GM18505 (cell line): ENCODE measurements around the gene SLFN5.

ENCODE experiments used
- ATAC-seq: cut with Tn5 transposase; IDR thresholded peaks from one replicate; pipeline ENCODE4 v1.9.1; 2021; ENCODE audit not compliant: unreplicated experiment
- POLR2A ChIP-seq: IDR thresholded peaks from 4 replicates; pipeline ENCODE4 v1.6.1; 2011; ENCODE audit warnings: borderline replicate concordance; ENCODE audit not compliant: insufficient read depth, insufficient read length; ENCODE audit errors: extremely low read depth

Gene SLFN5

GRCh38 chr17:35314415-35315216, 71.7 kb downstream of the SLFN5 start:
- ATAC-seq = no peak
- no peak for TF ChIP-seq POLR2A

GRCh38 chr17:35315283-35315682, 72.4 kb downstream of the SLFN5 start:
- TF ChIP-seq POLR2A = no peak
- no peak for ATAC-seq

- TF ChIP-seq POLR2A = no peak
- ATAC-seq = no peak
These were observed 73.1 kb downstream of the SLFN5 start for GRCh38 chr17:35315971-35316370.

GRCh38 chr17:35322749-35323148, 79.9 kb downstream of the SLFN5 start:
- no peak for ATAC-seq
- no peak for TF ChIP-seq POLR2A
